CD14-positive monocyte (primary cell): ENCODE data around the gene NRDE2. TPM values are rescaled to one million over a fixed set of nuclear protein-coding genes. Genes with fewer than 3 reads are reported as not detected.

Experiments used
- DNase-seq, 3 donors: peaks; one replicate each; pipeline ENCODE4 v3.0.0-alpha.2; 2011 to 2022
- H2AFZ ChIP-seq: 2 replicates; pipeline ENCODE4 v1.6.0; 2012; ENCODE audit warnings: mild to moderate bottlenecking, low read depth, low read length, inconsistent platforms; ENCODE audit not compliant: insufficient read depth, poor library complexity, severe bottlenecking
- H3K27ac ChIP-seq, 2 donors: 1 replicate in 1 of 2; 2 replicates in 1 of 2; pipeline ENCODE4 v1.5.1; 2012 to 2013; ENCODE audit warnings: low read length in 2 of 2, control low read depth in 1 of 2, inconsistent platforms in 1 of 2, low read depth in 1 of 2, mild to moderate bottlenecking in 1 of 2
- H3K27me3 ChIP-seq, 2 donors: one replicate each; pipeline versions ENCODE4 v1.6.0 to v1.6.1; 2011 to 2013; ENCODE audit warnings: low read length in 2 of 2; ENCODE audit not compliant: control insufficient read depth in 2 of 2, insufficient read depth in 2 of 2
- H3K36me3 ChIP-seq, 2 donors: replicated peaks in 1 of 2; 1 replicate in 1 of 2; 2 replicates in 1 of 2; pipeline versions ENCODE4 v1.5.1 to v1.6.1; 2012 to 2013; ENCODE audit warnings: low read length in 2 of 2, control low read depth in 1 of 2, inconsistent platforms in 1 of 2, mild to moderate bottlenecking in 1 of 2; ENCODE audit not compliant: insufficient read depth in 2 of 2, control insufficient read depth in 1 of 2
- H3K4me1 ChIP-seq, 2 donors: 1 replicate in 1 of 2; 2 replicates in 1 of 2; pipeline versions ENCODE4 v1.5.1 to v1.6.1; 2012 to 2013; ENCODE audit warnings: low read length in 2 of 2, control low read depth in 1 of 2, inconsistent platforms in 1 of 2, mild to moderate bottlenecking in 1 of 2, moderate library complexity in 1 of 2; ENCODE audit not compliant: insufficient read depth in 2 of 2, control insufficient read depth in 1 of 2
- H3K4me2 ChIP-seq: replicated peaks from 2 replicates; pipeline ENCODE3; 2012; ENCODE audit warnings: low read length, moderate library complexity, mild to moderate bottlenecking; ENCODE audit not compliant: poor library complexity, severe bottlenecking; ENCODE audit errors: extremely low read depth
- H3K4me3 ChIP-seq, 3 experiments: fragments of 200-600 bp in 1 of 3; sonication (generic) in 1 of 3; replicated peaks in 1 of 3; 1 replicate in 2 of 3; 2 replicates in 1 of 3; pipeline ENCODE4 v1.5.1; 2011 to 2013; ENCODE audit warnings: low read length in 3 of 3, mild to moderate bottlenecking in 3 of 3, control low read depth in 2 of 3, low read depth in 2 of 3, inconsistent platforms in 1 of 3, moderate library complexity in 1 of 3
- H3K79me2 ChIP-seq: 2 replicates; pipeline ENCODE4 v1.6.0; 2012; ENCODE audit warnings: mild to moderate bottlenecking, control low read depth, inconsistent platforms, low read length, moderate library complexity; ENCODE audit not compliant: insufficient read depth
- H3K9ac ChIP-seq: 2 replicates; pipeline ENCODE4 v1.6.0; 2017; ENCODE audit warnings: low read length, mild to moderate bottlenecking; ENCODE audit not compliant: insufficient read depth, poor library complexity, severe bottlenecking
- H3K9me3 ChIP-seq, 2 donors: replicated peaks in 1 of 2; 1 replicate in 1 of 2; 2 replicates in 1 of 2; pipeline versions ENCODE4 v1.5.1 to v1.6.1; 2012 to 2013; ENCODE audit warnings: low read length in 2 of 2, control low read depth in 1 of 2; ENCODE audit not compliant: control insufficient read depth in 1 of 2, insufficient read depth in 1 of 2
- H4K20me1 ChIP-seq: 2 replicates; pipeline ENCODE4 v1.6.0; 2012; ENCODE audit warnings: mild to moderate bottlenecking, low read length, control low read depth, moderate library complexity; ENCODE audit not compliant: insufficient read depth
- H3K27ac Mint-ChIP-seq, 7 donors: one replicate each; pipeline ENCODE4 v1.8.0; 2020; ENCODE audit warnings: mild to moderate bottlenecking in 7 of 7, mixed read lengths in 7 of 7, moderate library complexity in 6 of 7, inconsistent platforms in 2 of 7
- H3K27me3 Mint-ChIP-seq, 3 donors: one replicate each; pipeline ENCODE4 v1.8.0; 2021 to 2022; ENCODE audit warnings: low read depth in 3 of 3, mild to moderate bottlenecking in 3 of 3, mixed read lengths in 3 of 3, moderate library complexity in 3 of 3, inconsistent platforms in 1 of 3
- H3K36me3 Mint-ChIP-seq, 2 donors: one replicate each; pipeline ENCODE4 v1.8.0; 2020; ENCODE audit warnings: mixed read lengths in 2 of 2, inconsistent platforms in 1 of 2, mild to moderate bottlenecking in 1 of 2
- H3K4me1 Mint-ChIP-seq: one replicate; pipeline ENCODE4 v1.8.0; 2020; ENCODE audit warnings: mild to moderate bottlenecking, mixed read lengths
- H3K4me3 Mint-ChIP-seq, 2 donors: one replicate each; pipeline ENCODE4 v1.8.0; 2020; ENCODE audit warnings: mild to moderate bottlenecking in 2 of 2, mixed read lengths in 2 of 2, moderate library complexity in 1 of 2
- H3K9me3 Mint-ChIP-seq, 7 donors: one replicate each; pipeline ENCODE4 v1.8.0; 2020 to 2022; ENCODE audit warnings: mixed read lengths in 7 of 7, mild to moderate bottlenecking in 6 of 7, moderate library complexity in 6 of 7, inconsistent platforms in 2 of 7
- WGBS: methylation state at CpG from one replicate; pipeline ENCODE4 v1.1.5; 2013; ENCODE audit warnings: missing lambda C conversion rate; ENCODE audit not compliant: insufficient coverage; 5-methylcytosine and 5-hydroxymethylcytosine counted together
- intact Hi-C, 2 donors: fragments of 100-400 bp; cut with micrococcal nuclease; formaldehyde crosslinking; loops; one replicate each; pipeline versions ENCODE4 v1.15.0 to v1.15.1; 2023
- polyA plus RNA-seq, 3 donors: library from polyadenylated mRNA; depleted of rRNA in 1 of 3; unstranded in 2 of 3; stranded (reverse) in 1 of 3; fragments of 300-500 nt in 2 of 3; fragments of >200 nt in 1 of 3; fragmentation: Illumina TruSeq in 2 of 3; gene quantifications; 1 replicate in 2 of 3; 2 replicates in 1 of 3; pipeline ENCODE4 v1.2.3, GENCODE V29; 2012 to 2021
- TF ChIP-seq, protein P1 (sequence below): fragments of 200-600 bp; IDR thresholded peaks from one replicate; pipeline ENCODE4 v1.8.0; 2022; ENCODE audit warnings: antibody characterized with exemption, mild to moderate bottlenecking

The NRDE2 gene
- polyA plus RNA-seq, 3 donors: 4.7 to 7.4 (median 6.7) TPM

DNA sequence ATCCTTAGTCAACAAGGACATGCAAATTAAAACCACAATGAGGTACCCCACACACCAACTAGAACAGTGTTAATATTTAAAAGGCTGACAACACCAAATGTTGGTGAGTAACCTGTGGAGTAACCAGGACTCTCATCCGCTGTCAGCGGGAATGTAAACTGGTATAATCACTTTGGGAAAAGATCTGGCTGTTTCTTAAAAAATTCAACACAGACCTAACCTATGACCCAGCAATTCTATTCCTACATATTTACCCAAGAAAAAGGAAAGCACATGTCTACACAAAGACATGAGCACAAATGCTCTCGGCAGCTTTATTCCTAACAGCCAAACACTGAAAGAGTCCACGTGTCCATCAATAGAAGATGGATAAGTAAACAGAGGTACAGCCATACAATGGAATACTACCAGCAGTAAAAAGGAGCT is 26.6 kb downstream of the NRDE2 start:
- Histone ChIP-seq H3K36me3 (peaks cover 43 to 80% of the 10 kb centered on the region in 2 donors), H3K27ac (no peak overlapping the region), H4K20me1 (no peaks in the 10 kb centered on the region), H3K79me2 (no peaks in the 10 kb centered on the region), H3K4me3 (no peak overlapping the region), H3K4me1 (peaks cover 10 to 12% of the 10 kb centered on the region in 2 donors), H2AFZ (no peak overlapping the region), H3K9ac (no peak overlapping the region), H3K4me2 (no peak overlapping the region), H3K9me3 (no peaks in the 10 kb centered on the region), H3K27me3 (no peaks in the 10 kb centered on the region)
- no peak for DNase-seq
- H3K27me3 Mint-ChIP-seq: no peaks in the 10 kb centered on the region
- no CpG with 5 or more reads among the region's 4 CpGs for WGBS
- peak overlapping the region in 2 of 7 donors; percentile 3 to 14 for H3K27ac Mint-ChIP-seq
- intact Hi-C loops: loop anchor here in 1 of 2 donors (10.0 kb wide), 1 partner anchor 450 kb away; no protein-coding TSS in a partner anchor
- H3K9me3 Mint-ChIP-seq: peaks cover 0 to 2% (median 0%) of the 10 kb centered on the region in 7 donors
- H3K36me3 Mint-ChIP-seq: peaks cover 65 to 70% of the 10 kb centered on the region in 2 donors
- TF ChIP-seq, protein P1, sequence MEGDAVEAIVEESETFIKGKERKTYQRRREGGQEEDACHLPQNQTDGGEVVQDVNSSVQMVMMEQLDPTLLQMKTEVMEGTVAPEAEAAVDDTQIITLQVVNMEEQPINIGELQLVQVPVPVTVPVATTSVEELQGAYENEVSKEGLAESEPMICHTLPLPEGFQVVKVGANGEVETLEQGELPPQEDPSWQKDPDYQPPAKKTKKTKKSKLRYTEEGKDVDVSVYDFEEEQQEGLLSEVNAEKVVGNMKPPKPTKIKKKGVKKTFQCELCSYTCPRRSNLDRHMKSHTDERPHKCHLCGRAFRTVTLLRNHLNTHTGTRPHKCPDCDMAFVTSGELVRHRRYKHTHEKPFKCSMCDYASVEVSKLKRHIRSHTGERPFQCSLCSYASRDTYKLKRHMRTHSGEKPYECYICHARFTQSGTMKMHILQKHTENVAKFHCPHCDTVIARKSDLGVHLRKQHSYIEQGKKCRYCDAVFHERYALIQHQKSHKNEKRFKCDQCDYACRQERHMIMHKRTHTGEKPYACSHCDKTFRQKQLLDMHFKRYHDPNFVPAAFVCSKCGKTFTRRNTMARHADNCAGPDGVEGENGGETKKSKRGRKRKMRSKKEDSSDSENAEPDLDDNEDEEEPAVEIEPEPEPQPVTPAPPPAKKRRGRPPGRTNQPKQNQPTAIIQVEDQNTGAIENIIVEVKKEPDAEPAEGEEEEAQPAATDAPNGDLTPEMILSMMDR: no peak
- H3K4me3 Mint-ChIP-seq: no peak overlapping the region
- peaks cover 13% of the 10 kb centered on the region for H3K4me1 Mint-ChIP-seq

DNA sequence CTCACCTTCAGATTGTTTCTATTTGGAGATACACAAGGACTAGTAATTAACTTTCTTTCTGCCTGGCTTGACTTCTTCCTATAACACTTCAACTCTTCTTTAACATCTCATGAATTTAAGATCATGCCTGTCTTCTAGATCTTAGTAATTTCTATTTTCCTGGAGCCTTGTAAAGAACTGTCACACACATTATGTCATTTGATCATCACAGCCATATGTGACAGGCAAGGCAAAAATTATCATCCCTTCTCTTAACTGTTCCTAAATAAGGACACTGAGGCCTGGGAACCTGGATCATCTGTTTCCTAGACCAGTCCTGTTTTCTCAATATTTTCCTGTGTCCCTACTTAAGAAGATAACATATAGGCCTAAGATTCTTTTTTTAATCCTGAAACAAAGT is 27.2 kb downstream of the NRDE2 start:
- H3K27ac ChIP-seq: no peak overlapping the region
- no peaks in the 10 kb centered on the region for H3K27me3 Mint-ChIP-seq
- H3K36me3 Mint-ChIP-seq: peaks cover 60 to 63% of the 10 kb centered on the region in 2 donors
- no peak overlapping the region for H3K4me2 ChIP-seq
- H3K36me3 ChIP-seq: peaks cover 41 to 73% of the 10 kb centered on the region in 2 donors
- peaks cover 0 to 2% (median 0%) of the 10 kb centered on the region in 7 donors for H3K9me3 Mint-ChIP-seq
- no peak overlapping the region for H3K4me3 Mint-ChIP-seq
- H3K4me3 ChIP-seq: no peak overlapping the region
- peaks cover 19% of the 10 kb centered on the region for H3K4me1 Mint-ChIP-seq
- H3K9me3 ChIP-seq: no peaks in the 10 kb centered on the region
- no peak overlapping the region for H2AFZ ChIP-seq
- DNase-seq: no peak
- H3K4me1 ChIP-seq: peaks cover 17 to 19% of the 10 kb centered on the region in 2 donors
- intact Hi-C loops: loop anchor here in 1 of 2 donors (10.0 kb wide), 1 partner anchor 450 kb away; no protein-coding TSS in a partner anchor
- no peaks in the 10 kb centered on the region for H4K20me1 ChIP-seq
- no peaks in the 10 kb centered on the region for H3K27me3 ChIP-seq
- no peak overlapping the region for H3K27ac Mint-ChIP-seq
- H3K79me2 ChIP-seq: no peaks in the 10 kb centered on the region
- no peak overlapping the region for H3K9ac ChIP-seq
- TF ChIP-seq, protein P1: no peak
